Central memory CD8-positive, alpha-beta T cell (primary cell): ENCODE data around the gene PDGFD.

Source experiments
- ATAC-seq: fragments of 150-1000 bp; cut with Tn5 transposase; replicated peaks from 2 replicates; pipeline ENCODE4 v1.10.0; 2022; ENCODE audit warnings: mild to moderate bottlenecking, moderate FRiP score, moderate number of reproducible peaks; ENCODE audit not compliant: poor library complexity, severe bottlenecking; ENCODE audit errors: extremely low read depth
- DNase-seq, 2 donors: peaks; one replicate each; pipeline ENCODE4 v3.0.0; 2021; ENCODE audit warnings: low spot score in 2 of 2
- H3K27ac Mint-ChIP-seq: one replicate; pipeline ENCODE4 v1.8.0; 2022; ENCODE audit warnings: low read depth, mild to moderate bottlenecking, moderate library complexity, mixed read lengths
- H3K27me3 Mint-ChIP-seq: one replicate; pipeline ENCODE4 v1.8.0; 2022; ENCODE audit warnings: mixed read lengths
- H3K36me3 Mint-ChIP-seq: one replicate; pipeline ENCODE4 v1.8.0; 2022; ENCODE audit warnings: mild to moderate bottlenecking, moderate library complexity, mixed read lengths; ENCODE audit not compliant: insufficient read depth
- H3K4me1 Mint-ChIP-seq: one replicate; pipeline ENCODE4 v1.8.0; 2022; ENCODE audit warnings: mixed read lengths
- H3K4me3 Mint-ChIP-seq: one replicate; pipeline ENCODE4 v1.8.0; 2022; ENCODE audit warnings: mild to moderate bottlenecking, moderate library complexity, mixed read lengths
- H3K9me3 Mint-ChIP-seq: one replicate; pipeline ENCODE4 v1.8.0; 2022; ENCODE audit warnings: mixed read lengths

PDGFD gene

GRCh38 chr11:104130161-104130560 lies 33.8 kb downstream of the PDGFD start:
- H3K36me3 Mint-ChIP-seq = peaks cover 1% of the 10 kb centered on the region
- ATAC-seq (no peak), DNase-seq (no peak)
- no peak overlapping the region for H3K27ac Mint-ChIP-seq
- H3K9me3 Mint-ChIP-seq = no peaks in the 10 kb centered on the region
- no peak overlapping the region for H3K4me3 Mint-ChIP-seq
- peaks cover 1% of the 10 kb centered on the region for H3K4me1 Mint-ChIP-seq
- H3K27me3 Mint-ChIP-seq = no peaks in the 10 kb centered on the region

DNA sequence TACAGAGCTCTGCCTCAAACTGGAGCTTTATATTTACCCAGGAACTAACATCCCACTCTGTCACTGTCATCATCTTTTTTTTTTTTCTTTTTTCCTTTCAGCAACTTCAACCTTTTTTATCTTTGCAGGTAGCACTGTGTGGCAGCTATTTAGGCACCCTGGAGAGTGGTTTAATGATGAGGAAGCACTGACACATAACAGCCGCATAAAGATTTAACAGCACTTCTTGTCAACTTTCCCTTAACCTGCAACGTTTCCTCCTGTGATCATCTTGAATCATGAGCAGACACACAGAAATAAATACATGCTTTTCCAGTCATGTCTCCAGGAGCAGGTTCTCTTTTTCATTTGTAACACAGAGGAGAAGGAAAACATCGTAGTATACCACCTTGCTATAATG lies 34.8 kb downstream of the PDGFD start:
- Mint-ChIP-seq H3K36me3 (peaks cover 1% of the 10 kb centered on the region), H3K4me3 (no peak overlapping the region), H3K27me3 (no peaks in the 10 kb centered on the region), H3K4me1 (no peaks in the 10 kb centered on the region), H3K9me3 (no peaks in the 10 kb centered on the region), H3K27ac (no peak overlapping the region)
- no peak for ATAC-seq
- DNase-seq = no peak

DNA sequence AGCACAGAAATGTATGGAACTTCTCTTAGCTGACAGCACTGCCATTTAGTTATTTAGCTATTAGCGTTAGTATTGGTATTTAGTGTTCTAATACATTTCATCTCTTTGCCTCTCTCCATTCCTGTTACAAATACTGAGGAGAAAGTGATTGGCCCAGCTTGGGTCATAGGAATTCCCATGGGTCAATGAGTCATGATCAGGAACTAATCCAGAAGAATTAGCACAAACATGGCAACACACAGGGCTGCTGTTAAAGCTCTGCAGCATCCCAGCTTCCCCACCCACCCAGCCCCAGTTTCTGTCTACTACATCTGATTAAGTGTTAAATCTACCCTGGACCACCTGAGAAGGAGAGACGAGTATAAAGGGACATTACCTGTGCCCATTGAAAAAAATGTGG lies 36.1 kb downstream of the PDGFD start:
- no peaks in the 10 kb centered on the region for H3K4me1 Mint-ChIP-seq
- DNase-seq (no peak), ATAC-seq (no peak)
- H3K4me3 Mint-ChIP-seq = no peak overlapping the region
- no peaks in the 10 kb centered on the region for H3K27me3 Mint-ChIP-seq
- H3K36me3 Mint-ChIP-seq = peaks cover 1% of the 10 kb centered on the region
- no peaks in the 10 kb centered on the region for H3K9me3 Mint-ChIP-seq
- H3K27ac Mint-ChIP-seq = no peak overlapping the region

GRCh38 chr11:104126464-104126863 lies 37.5 kb downstream of the PDGFD start:
- Mint-ChIP-seq H3K36me3 (peaks cover 1% of the 10 kb centered on the region), H3K27ac (no peak overlapping the region), H3K4me1 (no peaks in the 10 kb centered on the region), H3K9me3 (no peaks in the 10 kb centered on the region), H3K4me3 (no peak overlapping the region), H3K27me3 (no peaks in the 10 kb centered on the region)
- ATAC-seq = no peak
- no peak for DNase-seq

DNA sequence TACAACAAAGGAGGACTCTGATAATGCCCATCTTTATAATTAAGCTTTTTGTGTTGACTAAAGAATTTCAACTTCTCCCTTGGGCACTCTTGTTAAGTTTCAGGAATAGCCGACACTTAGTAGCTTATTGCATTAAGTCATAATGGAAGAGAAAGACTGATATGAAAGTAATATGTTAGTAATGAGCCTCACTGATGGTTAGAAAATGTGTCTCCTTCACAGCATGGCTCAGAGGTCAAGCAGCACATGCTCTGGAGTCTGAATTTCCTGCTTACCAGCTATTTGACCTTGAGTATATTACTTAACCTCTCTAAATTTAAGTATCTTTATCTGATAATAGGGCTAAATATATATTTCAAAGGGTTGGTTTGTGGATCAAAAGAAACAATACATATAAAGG lies 39.0 kb downstream of the PDGFD start:
- Mint-ChIP-seq H3K36me3 (peaks cover 1% of the 10 kb centered on the region), H3K4me1 (peaks cover 5% of the 10 kb centered on the region), H3K27me3 (no peaks in the 10 kb centered on the region), H3K9me3 (no peaks in the 10 kb centered on the region), H3K27ac (no peak overlapping the region), H3K4me3 (no peak overlapping the region)
- DNase-seq = no peak
- no peak for ATAC-seq

- no peak for ATAC-seq
- H3K4me1 Mint-ChIP-seq = peaks cover 5% of the 10 kb centered on the region
- H3K27me3 Mint-ChIP-seq = no peaks in the 10 kb centered on the region
- no peak overlapping the region for H3K27ac Mint-ChIP-seq
- no peaks in the 10 kb centered on the region for H3K9me3 Mint-ChIP-seq
- no peak for DNase-seq
- no peaks in the 10 kb centered on the region for H3K36me3 Mint-ChIP-seq
- no peak overlapping the region for H3K4me3 Mint-ChIP-seq
These were observed 41.1 kb downstream of the PDGFD start for GRCh38 chr11:104122836-104123235.

DNA sequence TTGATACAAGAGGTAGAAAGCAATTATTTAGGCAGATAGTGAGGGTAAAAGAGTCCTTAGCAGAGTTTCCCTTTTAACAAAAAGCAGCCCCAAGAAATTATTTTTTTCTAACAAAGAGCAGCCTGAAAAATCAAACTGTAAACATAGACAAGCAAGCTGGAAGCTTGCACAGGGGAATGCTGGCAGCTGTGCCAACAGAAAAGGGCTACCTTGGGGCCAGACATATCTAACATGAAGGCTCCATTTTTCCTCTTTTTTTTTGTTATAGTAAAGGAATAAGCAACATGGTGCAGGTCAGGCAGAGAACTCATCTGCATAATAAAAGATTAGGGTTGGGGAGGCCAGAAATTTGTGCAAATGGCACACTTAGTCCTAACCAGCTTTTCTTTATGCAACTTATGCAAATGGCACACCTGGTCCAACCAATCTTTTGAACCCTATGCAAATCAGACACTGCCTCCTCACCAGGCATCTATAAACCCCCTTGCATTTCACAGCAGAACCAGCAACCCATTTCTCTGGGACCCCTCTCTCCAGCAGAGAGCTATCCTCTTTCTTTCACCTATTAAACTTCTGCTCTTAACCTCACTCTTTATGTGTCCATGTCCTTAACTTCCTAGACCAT lies 41.8 kb downstream of the PDGFD start:
- ATAC-seq (no peak), DNase-seq (no peak)
- H3K4me1 Mint-ChIP-seq = peaks cover 5% of the 10 kb centered on the region
- H3K27ac Mint-ChIP-seq = no peak overlapping the region
- no peaks in the 10 kb centered on the region for H3K9me3 Mint-ChIP-seq
- no peaks in the 10 kb centered on the region for H3K27me3 Mint-ChIP-seq
- no peak overlapping the region for H3K4me3 Mint-ChIP-seq
- no peaks in the 10 kb centered on the region for H3K36me3 Mint-ChIP-seq

- no peak for DNase-seq
- H3K27ac Mint-ChIP-seq = no peak overlapping the region
- H3K27me3 Mint-ChIP-seq = no peaks in the 10 kb centered on the region
- H3K9me3 Mint-ChIP-seq = peaks cover 6% of the 10 kb centered on the region
- no peak overlapping the region for H3K4me3 Mint-ChIP-seq
- H3K36me3 Mint-ChIP-seq = no peaks in the 10 kb centered on the region
- H3K4me1 Mint-ChIP-seq = peaks cover 5% of the 10 kb centered on the region
- ATAC-seq = no peak
These were observed 43.3 kb downstream of the PDGFD start for GRCh38 chr11:104120493-104121137.

DNA sequence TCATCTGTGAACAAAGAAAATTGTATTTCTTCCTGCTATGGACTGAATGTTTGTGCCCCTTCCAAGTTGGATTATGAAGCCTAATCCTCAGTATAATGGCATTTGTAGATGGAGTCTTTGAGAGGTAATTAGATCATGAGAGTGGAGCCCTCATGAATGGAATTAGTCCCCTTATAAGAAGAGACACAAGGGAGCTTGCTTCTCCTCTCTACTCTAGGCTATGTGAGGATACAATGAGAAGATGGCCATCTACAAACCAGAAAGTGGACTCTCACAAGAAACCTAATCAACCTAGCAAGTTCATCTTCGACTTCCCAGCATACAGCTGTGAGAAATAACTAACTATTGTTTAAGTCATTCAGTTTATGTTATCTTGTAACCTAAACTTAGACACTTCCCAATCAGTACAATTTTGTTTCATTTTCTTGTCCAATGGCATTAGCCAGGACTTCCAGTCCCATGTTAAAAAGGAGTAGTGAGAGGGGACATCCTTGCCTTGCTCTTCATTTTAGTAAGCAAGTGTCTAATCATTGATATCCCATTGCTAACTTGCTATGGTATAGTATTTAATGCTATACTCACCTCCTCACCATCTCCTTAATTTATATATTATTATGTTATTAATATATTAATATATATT lies 45.7 kb downstream of the PDGFD start:
- ATAC-seq (no peak), DNase-seq (no peak)
- Mint-ChIP-seq H3K4me1 (peaks cover 5% of the 10 kb centered on the region), H3K4me3 (no peak overlapping the region), H3K27ac (no peak overlapping the region), H3K9me3 (peaks cover 6% of the 10 kb centered on the region), H3K27me3 (no peaks in the 10 kb centered on the region), H3K36me3 (no peaks in the 10 kb centered on the region)

DNA sequence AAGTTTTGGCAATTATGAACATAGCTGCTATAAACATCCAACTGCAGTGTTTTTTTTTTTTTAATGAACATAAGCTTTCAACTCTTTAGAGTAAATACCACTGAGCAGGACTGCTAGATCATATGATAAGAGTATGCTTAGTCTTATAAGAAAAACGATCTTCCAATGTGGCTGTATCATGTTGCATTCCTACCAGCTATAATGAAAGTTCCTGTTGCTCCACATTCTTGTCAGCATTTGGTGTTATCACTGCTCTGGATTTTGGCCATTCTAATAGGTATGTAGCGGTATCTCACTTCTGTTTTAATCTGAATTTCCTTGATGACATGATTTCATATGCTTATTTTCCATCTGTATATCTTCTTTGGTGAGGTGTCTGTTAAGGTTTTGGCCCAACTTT lies 50.4 kb downstream of the PDGFD start:
- H3K27me3 Mint-ChIP-seq = no peaks in the 10 kb centered on the region
- no peak overlapping the region for H3K27ac Mint-ChIP-seq
- no peak for ATAC-seq
- no peaks in the 10 kb centered on the region for H3K4me1 Mint-ChIP-seq
- DNase-seq = no peak
- no peak overlapping the region for H3K4me3 Mint-ChIP-seq
- no peaks in the 10 kb centered on the region for H3K36me3 Mint-ChIP-seq
- H3K9me3 Mint-ChIP-seq = peaks cover 6% of the 10 kb centered on the region

DNA sequence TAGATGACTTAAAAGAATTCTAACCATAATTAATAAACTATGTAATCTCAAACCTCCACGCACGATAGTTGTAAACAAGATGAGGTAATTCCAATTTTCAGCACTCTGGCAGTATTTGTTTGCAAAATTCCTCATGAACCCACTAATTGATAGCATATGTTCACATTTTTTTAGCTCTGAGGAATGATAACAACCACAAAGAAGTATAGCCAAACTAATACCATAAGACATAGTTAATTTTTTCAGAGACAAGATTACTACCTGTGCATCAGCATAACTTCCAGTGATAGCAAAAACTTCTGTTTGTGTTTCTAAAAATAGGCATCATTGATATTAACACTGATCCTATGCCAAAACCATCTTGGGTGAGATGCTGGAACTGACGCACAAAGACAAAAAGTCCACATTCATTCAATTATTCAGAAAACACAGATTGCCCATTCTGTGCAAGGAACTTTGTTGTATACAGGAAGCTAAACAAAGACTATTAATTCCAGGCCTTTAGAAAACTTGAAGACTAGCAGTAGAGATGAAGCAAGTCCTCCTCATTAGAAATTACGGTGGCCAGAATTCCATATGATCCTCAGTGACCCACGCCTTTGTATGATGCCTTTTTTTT lies 57.7 kb downstream of the PDGFD start:
- ATAC-seq (no peak), DNase-seq (no peak)
- Mint-ChIP-seq H3K9me3 (no peaks in the 10 kb centered on the region), H3K27me3 (no peaks in the 10 kb centered on the region), H3K4me1 (no peaks in the 10 kb centered on the region), H3K4me3 (no peak overlapping the region), H3K27ac (no peak overlapping the region), H3K36me3 (no peaks in the 10 kb centered on the region)

DNA sequence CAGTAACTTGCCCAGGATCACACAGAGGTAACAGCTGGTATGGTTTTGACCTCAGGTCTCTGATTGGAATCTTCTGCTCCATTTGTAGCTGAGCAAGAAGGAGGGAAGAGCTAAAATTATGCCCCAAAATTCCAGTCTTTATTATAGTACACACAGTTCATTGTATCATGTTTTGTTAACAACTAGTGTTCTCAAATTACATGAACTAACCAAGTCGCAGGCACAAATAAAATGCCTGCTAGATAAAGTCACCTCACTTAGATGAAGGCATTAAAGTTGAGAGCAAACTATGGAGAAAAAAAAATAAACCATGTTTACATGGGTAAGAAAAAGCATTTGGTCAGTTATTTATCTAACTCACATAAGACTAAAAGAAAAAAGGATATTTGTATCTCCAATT lies 58.8 kb downstream of the PDGFD start:
- ATAC-seq (no peak), DNase-seq (no peak)
- no peaks in the 10 kb centered on the region for H3K4me1 Mint-ChIP-seq

DNA sequence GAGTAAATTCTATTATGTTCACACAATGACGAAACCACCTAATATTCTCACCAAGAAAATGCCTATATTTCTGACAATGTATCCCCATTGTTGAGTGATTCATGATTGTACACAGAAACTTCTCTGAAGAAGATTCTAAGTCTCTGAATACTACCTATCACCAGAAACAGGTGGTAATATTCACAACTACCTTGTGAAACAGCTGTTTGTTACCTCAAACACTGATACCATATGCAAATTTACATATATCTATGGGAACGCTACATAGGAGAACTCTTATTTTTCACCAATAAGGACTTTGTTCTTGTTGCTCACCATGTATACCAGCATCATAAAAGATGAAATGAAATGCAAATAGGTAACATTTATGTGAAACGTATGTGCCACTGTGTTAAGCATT lies 59.3 kb downstream of the PDGFD start:
- no peaks in the 10 kb centered on the region for H3K4me1 Mint-ChIP-seq
- H3K9me3 Mint-ChIP-seq = no peaks in the 10 kb centered on the region
- no peaks in the 10 kb centered on the region for H3K27me3 Mint-ChIP-seq
- H3K4me3 Mint-ChIP-seq = no peak overlapping the region
- no peak overlapping the region for H3K27ac Mint-ChIP-seq
- ATAC-seq (no peak), DNase-seq (no peak)
- H3K36me3 Mint-ChIP-seq = no peaks in the 10 kb centered on the region

More for the DNA sequence above, 58.8 kb downstream of the PDGFD start:
- H3K27me3 Mint-ChIP-seq = no peaks in the 10 kb centered on the region
- H3K27ac Mint-ChIP-seq = no peak overlapping the region
- H3K4me3 Mint-ChIP-seq = no peak overlapping the region
- no peaks in the 10 kb centered on the region for H3K9me3 Mint-ChIP-seq
- no peaks in the 10 kb centered on the region for H3K36me3 Mint-ChIP-seq
